PC-3 (cell line): ENCODE results near the gene PTPRD. TPM values are rescaled to one million over a fixed set of nuclear protein-coding genes. Genes with fewer than 3 reads are reported as not detected.

Experiments used
- ATAC-seq: fragments of 200-7000 bp; cut with Tn5 transposase; 2 replicates; pipeline ENCODE4 v1.9.1; 2020; ENCODE audit warnings: mild to moderate bottlenecking, moderate library complexity
- BruUV-seq: library from RNA; stranded (reverse); fragments of 400-500 nt; replicated peaks from 2 replicates; lab custom pipeline; 2021; lab: Mats Ljungman, UMichigan
- CTCF ChIA-PET: fragments of 300-600 bp; sonication (Branson Sonifier 250); formaldehyde crosslinking; loops from one replicate; lab custom pipeline; 2022; ENCODE audit warnings: antibody characterized with exemption; lab: Charles Lee
- POLR2A ChIA-PET: fragments of 300-600 bp; sonication (Branson Sonifier 250); formaldehyde crosslinking; loops from one replicate; lab custom pipeline; 2022; ENCODE audit warnings: antibody characterized with exemption; ENCODE audit not compliant: unreplicated experiment; lab: Charles Lee
- DNase-seq: peaks from one replicate; pipeline ENCODE4 v3.0.0-alpha.2; 2015
- H2AFZ ChIP-seq: fragments of 300-600 bp; sonication (generic); 2 replicates; pipeline ENCODE4 v1.6.0; 2016; ENCODE audit warnings: antibody characterized with exemption, low read length
- H3F3A ChIP-seq: fragments of 300-600 bp; sonication (generic); one replicate; pipeline ENCODE4 v1.6.0; 2017; ENCODE audit warnings: antibody characterized with exemption, low read length, control low read depth, mild to moderate bottlenecking; ENCODE audit not compliant: unreplicated experiment
- H3K27ac ChIP-seq: fragments of 300-600 bp; sonication (generic); 2 replicates; pipeline ENCODE4 v1.5.1; 2016; ENCODE audit warnings: mild to moderate bottlenecking, low read length
- H3K27me3 ChIP-seq: fragments of 300-600 bp; sonication (generic); 2 replicates; pipeline ENCODE4 v1.6.1; 2016; ENCODE audit warnings: low read length, mixed read lengths
- H3K36me3 ChIP-seq: fragments of 300-600 bp; sonication (generic); 2 replicates; pipeline ENCODE4 v1.6.1; 2016; ENCODE audit warnings: low read depth, mixed run types, low read length, mixed read lengths
- H3K4me1 ChIP-seq: fragments of 300-600 bp; sonication (generic); 2 replicates; pipeline ENCODE4 v1.5.1; 2016; ENCODE audit warnings: low read length; ENCODE audit not compliant: insufficient read depth
- H3K4me2 ChIP-seq: fragments of 300-600 bp; sonication (generic); 2 replicates; pipeline ENCODE4 v1.6.0; 2016; ENCODE audit warnings: low read length
- H3K4me3 ChIP-seq: fragments of 300-600 bp; sonication (generic); 2 replicates; pipeline ENCODE4 v1.5.1; 2016; ENCODE audit warnings: mild to moderate bottlenecking, low read length, mixed read lengths
- H3K79me2 ChIP-seq: fragments of 300-600 bp; sonication (generic); 2 replicates; pipeline ENCODE4 v1.6.1; 2017; ENCODE audit warnings: low read length, mixed read lengths
- H3K9ac ChIP-seq: fragments of 300-600 bp; sonication (generic); 2 replicates; pipeline ENCODE4 v1.6.0; 2016; ENCODE audit warnings: mild to moderate bottlenecking, low read length
- H3K9me2 ChIP-seq: fragments of 300-600 bp; sonication (generic); replicated peaks from 2 replicates; pipeline ENCODE4 v1.6.1; 2016; ENCODE audit warnings: mixed run types, low read length, mixed read lengths
- H3K9me3 ChIP-seq: fragments of 300-600 bp; sonication (generic); 2 replicates; pipeline ENCODE4 v1.6.1; 2016; ENCODE audit warnings: low read length, mixed read lengths
- H4K20me1 ChIP-seq: fragments of 300-600 bp; sonication (generic); 2 replicates; pipeline ENCODE4 v1.6.1; 2016; ENCODE audit warnings: low read length, mixed read lengths
- CTCF ChIP-seq: fragments of 300-600 bp; sonication (generic); conservative IDR thresholded peaks from 2 replicates; pipeline ENCODE4 v1.5.1; 2017; ENCODE audit warnings: antibody characterized with exemption, low read depth, mild to moderate bottlenecking, low read length
- EZH2 ChIP-seq: fragments of 300-600 bp; sonication (generic); IDR thresholded peaks from one replicate; pipeline ENCODE4 v1.6.1; 2017; ENCODE audit warnings: antibody characterized with exemption, mild to moderate bottlenecking, low read length; ENCODE audit not compliant: unreplicated experiment
- EZH2phosphoT487 ChIP-seq: fragments of 300-600 bp; sonication (generic); IDR thresholded peaks from 2 replicates; pipeline ENCODE4 v1.6.1; 2018; ENCODE audit warnings: mild to moderate bottlenecking, antibody characterized with exemption, low read length, borderline replicate concordance
- intact Hi-C: fragments of 100-400 bp; cut with micrococcal nuclease; formaldehyde crosslinking; loops from 2 replicates; pipeline ENCODE4 v1.9.0; 2023
- total RNA-seq: library from RNA; depleted of rRNA; stranded (reverse); fragments of >200 nt; gene quantifications from 2 replicates; pipeline ENCODE4 v1.2.3, GENCODE V29; 2014

Gene PTPRD
- total RNA-seq, 1 experiment from 2014 or later = not detected

GRCh38 chr9:8666060-8666459 lies 1946.7 kb downstream of the PTPRD start:
- H3K4me1 ChIP-seq = no peaks in the 10 kb centered on the region
- CTCF ChIA-PET = no interaction called here
- no peaks in the 10 kb centered on the region for H3K9me2 ChIP-seq
- no peak overlapping the region for H3K4me3 ChIP-seq
- ATAC-seq (no peak), DNase-seq (no peak)
- no peaks in the 10 kb centered on the region for H3F3A ChIP-seq
- H3K27me3 ChIP-seq = no peaks in the 10 kb centered on the region
- no peak overlapping the region for H3K27ac ChIP-seq
- POLR2A ChIA-PET = no interaction called here
- H3K4me2 ChIP-seq = no peak overlapping the region
- no TSS peak for BruUV-seq
- TF ChIP-seq EZH2 (no peak), EZH2phosphoT487 (no peak), CTCF (no peak)
- H3K36me3 ChIP-seq = no peaks in the 10 kb centered on the region
- H4K20me1 ChIP-seq = no peaks in the 10 kb centered on the region
- H3K79me2 ChIP-seq = no peaks in the 10 kb centered on the region
- no peaks in the 10 kb centered on the region for H3K9me3 ChIP-seq
- intact Hi-C loops = no loop called here
- no peak overlapping the region for H3K9ac ChIP-seq
- no peak overlapping the region for H2AFZ ChIP-seq

GRCh38 chr9:8660383-8660782 lies 1952.4 kb downstream of the PTPRD start:
- no peak for TF ChIP-seq EZH2
- TF ChIP-seq EZH2phosphoT487 = no peak
- TF ChIP-seq CTCF = no peak
- H3K4me2 ChIP-seq = no peak overlapping the region
- H3K4me1 ChIP-seq = no peaks in the 10 kb centered on the region
- intact Hi-C loops = no loop called here
- H3K36me3 ChIP-seq = no peaks in the 10 kb centered on the region
- ChIA-PET CTCF (no interaction called here), POLR2A (no interaction called here)
- no peaks in the 10 kb centered on the region for H3K9me3 ChIP-seq
- H3K27ac ChIP-seq = no peak overlapping the region
- H3K9me2 ChIP-seq = no peaks in the 10 kb centered on the region
- H3F3A ChIP-seq = no peaks in the 10 kb centered on the region
- H3K27me3 ChIP-seq = no peaks in the 10 kb centered on the region
- H3K79me2 ChIP-seq = no peaks in the 10 kb centered on the region
- no peaks in the 10 kb centered on the region for H4K20me1 ChIP-seq
- no TSS peak for BruUV-seq
- DNase-seq (no peak), ATAC-seq (no peak)
- H3K9ac ChIP-seq = no peak overlapping the region
- no peak overlapping the region for H2AFZ ChIP-seq
- no peak overlapping the region for H3K4me3 ChIP-seq

- no TSS peak for BruUV-seq
- Histone ChIP-seq H3F3A (no peaks in the 10 kb centered on the region), H3K36me3 (no peaks in the 10 kb centered on the region), H3K27ac (no peak overlapping the region), H3K9me2 (no peaks in the 10 kb centered on the region), H3K79me2 (no peaks in the 10 kb centered on the region), H3K9ac (no peak overlapping the region), H3K4me1 (no peaks in the 10 kb centered on the region), H3K4me3 (no peak overlapping the region), H3K9me3 (no peaks in the 10 kb centered on the region), H2AFZ (no peak overlapping the region), H3K27me3 (no peaks in the 10 kb centered on the region), H4K20me1 (no peaks in the 10 kb centered on the region), H3K4me2 (no peak overlapping the region)
- POLR2A ChIA-PET = no interaction called here
- CTCF ChIA-PET = no interaction called here
- DNase-seq (no peak), ATAC-seq (no peak)
- intact Hi-C loops = no loop called here
- no peak for TF ChIP-seq CTCF
- TF ChIP-seq EZH2phosphoT487 = no peak
- no peak for TF ChIP-seq EZH2
These were observed 1953.7 kb downstream of the PTPRD start for GRCh38 chr9:8659108-8659507.
